MM.1S (cell line): ENCODE data around the gene GPR158.

Experiments used
- CTCF ChIP-seq: fragments of 300-600 bp; sonication (generic); IDR thresholded peaks from 2 replicates; pipeline ENCODE4 v1.5.1; 2016; ENCODE audit warnings: antibody characterized with exemption, low read length, mixed read lengths
- EZH2 ChIP-seq: fragments of 300-600 bp; sonication (generic); optimal IDR thresholded peaks from 2 replicates; pipeline ENCODE3; 2017; ENCODE audit warnings: low read depth, mild to moderate bottlenecking, antibody characterized with exemption, low read length, mixed read lengths
- EZH2phosphoT487 ChIP-seq: fragments of 300-600 bp; sonication (generic); IDR thresholded peaks from 2 replicates; pipeline ENCODE4 v1.6.1; 2018; ENCODE audit warnings: antibody characterized with exemption, low read length

GRCh38 chr10:25157650-25158049, 17.2 kb upstream of the GPR158 start:
- TF ChIP-seq CTCF (no peak), EZH2 (no peak), EZH2phosphoT487 (no peak)
